GM12878 (cell line): ENCODE results near the gene C6orf120. TPM values are rescaled to one million over a fixed set of nuclear protein-coding genes. Genes with fewer than 3 reads are reported as not detected.

Experiments used
- ATAC-seq: fragments of 200-7000 bp; cut with Tn5 transposase; 3 replicates; pipeline ENCODE4 v1.9.1; 2020; ENCODE audit warnings: mild to moderate bottlenecking, moderate library complexity
- BruUV-seq: library from RNA; stranded (reverse); fragments of 400-500 nt; replicated peaks from 2 replicates; lab custom pipeline; 2021; lab: Mats Ljungman, UMichigan
- CTCF ChIA-PET: fragments of 300-600 bp; sonication (Branson Sonifier 250); formaldehyde crosslinking; extraction: SDS; loops from one replicate; lab custom pipeline; 2021; ENCODE audit warnings: inconsistent platforms; lab: Yijun Ruan, JAX
- POLR2A ChIA-PET: fragments of 350-600 bp; formaldehyde crosslinking; extraction: SDS; loops from one replicate; lab custom pipeline; 2021; ENCODE audit warnings: inconsistent platforms; lab: Charles Lee
- RAD21 ChIA-PET: fragments of 300-600 bp; sonication (Branson Sonifier 250); formaldehyde crosslinking; loops from one replicate; lab custom pipeline; 2023; ENCODE audit warnings: antibody characterized with exemption; ENCODE audit not compliant: unreplicated experiment; lab: Charles Lee
- SMC1A ChIA-PET: fragments of 300-600 bp; sonication (Branson Sonifier 250); formaldehyde crosslinking; loops from one replicate; lab custom pipeline; 2023; ENCODE audit not compliant: unreplicated experiment, uncharacterized antibody; lab: Charles Lee
- DNase-seq: peaks from one replicate; pipeline ENCODE4 v3.0.0-alpha.2; 2011; ENCODE audit warnings: low read depth, low spot score
- FAIRE-seq: peaks from 3 replicates; lab custom pipeline; 2011; peaks lifted over from hg19 to GRCh38; lab: Jason Lieb, UNC
- H2AFZ ChIP-seq: 2 replicates; pipeline ENCODE4 v1.6.0; 2011; ENCODE audit warnings: low read depth, low read length, control low read depth; ENCODE audit not compliant: control insufficient read depth
- H3K27ac ChIP-seq: 2 replicates; pipeline ENCODE4 v1.5.1; 2011; ENCODE audit warnings: control low read depth; ENCODE audit not compliant: control insufficient read depth, insufficient read depth
- H3K27me3 ChIP-seq, 2 experiments: replicated peaks in 1 of 2; 2 replicates each; pipeline versions ENCODE4 v1.6.0 to v1.6.1; 2011; ENCODE audit warnings: low read length in 1 of 2; ENCODE audit not compliant: control insufficient read depth in 2 of 2, insufficient read depth in 2 of 2
- H3K36me3 ChIP-seq, 2 experiments: 2 replicates each; pipeline ENCODE4 v1.5.1; 2011; ENCODE audit warnings: low read length in 1 of 2; ENCODE audit not compliant: control insufficient read depth in 2 of 2, insufficient read depth in 2 of 2
- H3K4me1 ChIP-seq: 2 replicates; pipeline ENCODE4 v1.6.1; 2011; ENCODE audit warnings: mild to moderate bottlenecking, low read length, moderate library complexity, mixed read lengths; ENCODE audit not compliant: control insufficient read depth, insufficient read depth
- H3K4me2 ChIP-seq: 2 replicates; pipeline ENCODE4 v1.6.0; 2011; ENCODE audit warnings: control low read depth; ENCODE audit not compliant: control insufficient read depth, insufficient read depth
- H3K4me3 ChIP-seq: fragments of 200-600 bp; sonication (generic); 2 replicates; pipeline ENCODE4 v1.5.1; 2016
- H3K79me2 ChIP-seq: 2 replicates; pipeline ENCODE4 v1.6.0; 2011; ENCODE audit warnings: low read length; ENCODE audit not compliant: control insufficient read depth, insufficient read depth
- H3K9ac ChIP-seq: 2 replicates; pipeline ENCODE4 v1.8.0; 2011; ENCODE audit warnings: low read length, control low read depth, mixed read lengths; ENCODE audit not compliant: control insufficient read depth, insufficient read depth
- H3K9me3 ChIP-seq: replicated peaks from 3 replicates; pipeline ENCODE4 v1.5.1; 2011; ENCODE audit warnings: mild to moderate bottlenecking, low read length; ENCODE audit not compliant: control insufficient read depth, insufficient read depth
- H4K20me1 ChIP-seq: 2 replicates; pipeline ENCODE4 v1.6.0; 2011; ENCODE audit not compliant: control insufficient read depth, insufficient read depth
- ATF3 ChIP-seq: IDR thresholded peaks from 2 replicates; pipeline ENCODE4 v1.6.1; 2011; ENCODE audit warnings: low read depth, mild to moderate bottlenecking, low read length, moderate library complexity, borderline replicate concordance; ENCODE audit errors: extremely low read depth
- BCL11A ChIP-seq: IDR thresholded peaks from 2 replicates; pipeline ENCODE4 v1.6.1; 2011; ENCODE audit warnings: low read depth, low read length
- CTCF ChIP-seq, 3 experiments: IDR thresholded peaks in 2 of 3; conservative IDR thresholded peaks in 1 of 3; 2 replicates each; pipeline ENCODE4 v1.5.1; 2011; ENCODE audit warnings: low read depth in 3 of 3, low read length in 3 of 3, mild to moderate bottlenecking in 3 of 3, control low read depth in 2 of 3, moderate library complexity in 2 of 3, inconsistent platforms in 1 of 3, mixed read lengths in 1 of 3; ENCODE audit not compliant: control insufficient read depth in 2 of 3, insufficient read depth in 1 of 3; ENCODE audit errors: extremely low read depth in 1 of 3
- E4F1 ChIP-seq: fragments of 450-650 bp; IDR thresholded peaks from 2 replicates; pipeline ENCODE4 v1.6.1; 2018; ENCODE audit warnings: borderline replicate concordance, mild to moderate bottlenecking; ENCODE audit not compliant: partially characterized antibody
- JUND ChIP-seq: IDR thresholded peaks from 2 replicates; pipeline ENCODE4 v1.6.1; 2012; ENCODE audit warnings: low read depth, mild to moderate bottlenecking, low read length, improper control_type of control experiment, moderate library complexity
- POLR2A ChIP-seq: IDR thresholded peaks from 2 replicates; pipeline ENCODE4 v1.6.1; 2011; ENCODE audit warnings: low read depth, mild to moderate bottlenecking, low read length
- SIX5 ChIP-seq: IDR thresholded peaks from 2 replicates; pipeline ENCODE4 v1.6.1; 2011; ENCODE audit warnings: mild to moderate bottlenecking, low read depth, low read length, moderate library complexity; ENCODE audit not compliant: severe bottlenecking
- SP1 ChIP-seq: IDR thresholded peaks from one replicate; pipeline ENCODE4 v1.6.1; 2011; ENCODE audit warnings: low read depth, low read length
- TBL1XR1 ChIP-seq: IDR thresholded peaks from 2 replicates; pipeline ENCODE4 v1.6.1; 2012; ENCODE audit warnings: low read depth, low read length, improper control_type of control experiment
- USF2 ChIP-seq: IDR thresholded peaks from 2 replicates; pipeline ENCODE4 v1.6.1; 2011; ENCODE audit warnings: low read depth, low read length, improper control_type of control experiment, borderline replicate concordance
- ZBTB33 ChIP-seq: fragments of 450-650 bp; IDR thresholded peaks from 2 replicates; pipeline ENCODE4 v1.6.1; 2017; ENCODE audit warnings: mild to moderate bottlenecking
- WGBS: methylation state at CpG from one replicate; pipeline ENCODE4 v1.1.6; 2016; ENCODE audit warnings: low lambda C conversion rate; ENCODE audit not compliant: insufficient replicate concordance, insufficient coverage; ENCODE audit errors: missing lambda C conversion rate; 5-methylcytosine and 5-hydroxymethylcytosine counted together
- in situ Hi-C: fragments of 300-500 bp; cut with MboI; formaldehyde crosslinking; loops from 9 replicates; pipeline ENCODE4 v1.14.3; 2018; ENCODE audit warnings: mixed read lengths
- intact Hi-C: fragments of 100-400 bp; cut with micrococcal nuclease; formaldehyde crosslinking; loops from one replicate; pipeline ENCODE4 v1.14.2; 2022; ENCODE audit not compliant: unreplicated experiment
- polyA plus RNA-seq, 11 experiments: library from polyadenylated mRNA; depleted of rRNA in 4 of 11; unstranded in 6 of 11; stranded (reverse) in 5 of 11; fragments of >200 nt; fragmentation: Nextera tagmentation in 4 of 11; fragmentation: Illumina TruSeq in 1 of 11; extraction: Ambion mirVana in 4 of 11; extraction: Trizol in 1 of 11; gene quantifications; 1 replicate in 1 of 11; 2 replicates in 10 of 11; pipeline versions ENCODE4 v1.2.1 to v1.2.3, GENCODE V29; 2011 to 2016; ENCODE audit warnings: inconsistent platforms in 2 of 11, missing spikeins in 2 of 11, low read depth in 1 of 11
- total RNA-seq, 4 experiments: library from RNA; depleted of rRNA in 3 of 4; stranded (reverse); fragments of >200 nt in 3 of 4; fragmentation: Illumina TruSeq in 1 of 4; extraction: Trizol in 1 of 4; gene quantifications; 2 replicates each; pipeline versions ENCODE4 v1.2.1 to v1.2.3, GENCODE V29; 2013 to 2021

Gene C6orf120
- total and polyA plus RNA-seq, 10 of the 15 experiments (the other 5 are each of a cell fraction or from before 2014, with no cell fraction given): 3.6 to 23.9 (median 18.2) TPM

- TF ChIP-seq SP1: no peak
- no peak for TF ChIP-seq POLR2A
- TF ChIP-seq ZBTB33: no peak
- TF ChIP-seq TBL1XR1: no peak
- TF ChIP-seq USF2: no peak
- TF ChIP-seq, all 136 proteins: peak for 0
These were observed 39.4 kb downstream of the C6orf120 start (continued) for GRCh38 chr6:169741344-169741743.

- H3K4me2 ChIP-seq: no peak overlapping the region
- TF ChIP-seq BCL11A (no peak), ATF3 (no peak), E4F1 (no peak), JUND (no peak), SIX5 (no peak), CTCF (IDR thresholded peaks at IDR 0.05 in 2 of 3, conservative IDR thresholded peaks at IDR 0.05 in 1 of 3; ENCODE audit: control insufficient read depth in 2 of 3, extremely low read depth in 1 of 3, insufficient read depth in 1 of 3, low read depth in 3 of 3, low read length in 3 of 3) (no peak)
These were observed 43.5 kb downstream of the C6orf120 start for GRCh38 chr6:169745405-169745804.

More at GRCh38 chr6:169745405-169745804, 43.5 kb downstream of the C6orf120 start:
- ATAC-seq (no peak), FAIRE-seq (no peak), DNase-seq (no peak)
- ChIA-PET POLR2A (no interaction called here), RAD21 (no interaction called here), CTCF (no interaction called here), SMC1A (no interaction called here)
- Histone ChIP-seq H3K36me3 (no peaks in the 10 kb centered on the region), H3K9ac (no peak overlapping the region), H3K27me3 (no peaks in the 10 kb centered on the region), H3K79me2 (peaks cover 5% of the 10 kb centered on the region), H3K4me1 (no peaks in the 10 kb centered on the region; the same call in 1 of the 2 replicates), H3K27ac (no peak overlapping the region), H3K4me3 (no peak overlapping the region), H4K20me1 (no peaks in the 10 kb centered on the region), H2AFZ (no peak overlapping the region), H3K9me3 (no peaks in the 10 kb centered on the region; the same call in 2 of the 3 replicates)
- in situ Hi-C loops (no loop called here), intact Hi-C loops (no loop called here)
- 64% methylated on average over 3 of the region's 3 CpGs for WGBS
- BruUV-seq: no TSS peak
